ENCODE measurements around the gene YWHAE.

The YWHAE gene

DNA sequence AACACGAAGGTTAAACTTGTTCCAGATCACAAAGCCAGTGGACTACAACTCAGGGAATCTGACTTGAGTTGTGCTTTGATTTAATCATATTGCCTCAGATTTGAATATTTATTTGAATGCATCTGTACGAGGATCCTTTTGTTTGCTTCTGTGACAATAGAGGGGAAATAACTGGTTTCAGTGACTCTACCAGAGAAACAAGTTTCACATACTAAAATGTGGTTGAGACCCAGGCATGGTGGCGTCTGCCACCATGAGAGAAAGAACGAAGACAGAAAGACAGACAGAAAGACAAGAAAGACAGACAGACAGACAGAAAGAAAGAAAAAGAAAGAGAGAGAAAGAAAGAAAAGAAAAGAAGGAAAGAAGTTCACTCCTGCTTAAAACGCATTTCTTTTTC, 24.0 kb downstream of the YWHAE start:
- peak overlapping the region; percentile 16; the same call in 1 of the 2 replicates for H3K27ac ChIP-seq

DNA sequence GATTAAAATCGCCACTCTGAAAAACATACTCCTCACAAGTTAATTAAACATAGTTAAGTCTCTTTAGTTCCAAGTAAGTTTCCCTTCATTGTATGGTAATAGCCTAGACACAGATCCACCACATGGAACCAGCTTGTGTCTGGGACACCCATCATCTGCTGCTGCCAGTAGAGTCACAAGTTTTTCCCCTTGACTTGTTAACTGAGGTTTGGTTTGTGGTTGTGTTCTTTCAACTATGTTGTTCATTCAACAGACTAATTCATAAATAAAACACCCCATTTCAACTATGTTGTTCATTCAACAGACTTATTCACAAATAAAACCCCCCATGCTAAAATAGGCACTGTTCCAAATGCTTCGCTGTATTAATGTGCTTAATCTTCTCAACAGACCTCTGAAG, 24.4 kb downstream of the YWHAE start:
- H3K27ac ChIP-seq, result no peak overlapping the region; the same call in 1 of the 2 replicates
- TF ChIP-seq, protein P1, sequence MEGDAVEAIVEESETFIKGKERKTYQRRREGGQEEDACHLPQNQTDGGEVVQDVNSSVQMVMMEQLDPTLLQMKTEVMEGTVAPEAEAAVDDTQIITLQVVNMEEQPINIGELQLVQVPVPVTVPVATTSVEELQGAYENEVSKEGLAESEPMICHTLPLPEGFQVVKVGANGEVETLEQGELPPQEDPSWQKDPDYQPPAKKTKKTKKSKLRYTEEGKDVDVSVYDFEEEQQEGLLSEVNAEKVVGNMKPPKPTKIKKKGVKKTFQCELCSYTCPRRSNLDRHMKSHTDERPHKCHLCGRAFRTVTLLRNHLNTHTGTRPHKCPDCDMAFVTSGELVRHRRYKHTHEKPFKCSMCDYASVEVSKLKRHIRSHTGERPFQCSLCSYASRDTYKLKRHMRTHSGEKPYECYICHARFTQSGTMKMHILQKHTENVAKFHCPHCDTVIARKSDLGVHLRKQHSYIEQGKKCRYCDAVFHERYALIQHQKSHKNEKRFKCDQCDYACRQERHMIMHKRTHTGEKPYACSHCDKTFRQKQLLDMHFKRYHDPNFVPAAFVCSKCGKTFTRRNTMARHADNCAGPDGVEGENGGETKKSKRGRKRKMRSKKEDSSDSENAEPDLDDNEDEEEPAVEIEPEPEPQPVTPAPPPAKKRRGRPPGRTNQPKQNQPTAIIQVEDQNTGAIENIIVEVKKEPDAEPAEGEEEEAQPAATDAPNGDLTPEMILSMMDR (IDR thresholded peaks at IDR 0.05), result no peak
- TF ChIP-seq ZFX (IDR thresholded peaks at IDR 0.05; ENCODE audit: borderline replicate concordance), result no peak

More for the DNA sequence above, 24.0 kb downstream of the YWHAE start:
- TF ChIP-seq, protein P1 (IDR thresholded peaks at IDR 0.05), result no peak
- TF ChIP-seq ZFX (IDR thresholded peaks at IDR 0.05; ENCODE audit: borderline replicate concordance), result no peak

DNA sequence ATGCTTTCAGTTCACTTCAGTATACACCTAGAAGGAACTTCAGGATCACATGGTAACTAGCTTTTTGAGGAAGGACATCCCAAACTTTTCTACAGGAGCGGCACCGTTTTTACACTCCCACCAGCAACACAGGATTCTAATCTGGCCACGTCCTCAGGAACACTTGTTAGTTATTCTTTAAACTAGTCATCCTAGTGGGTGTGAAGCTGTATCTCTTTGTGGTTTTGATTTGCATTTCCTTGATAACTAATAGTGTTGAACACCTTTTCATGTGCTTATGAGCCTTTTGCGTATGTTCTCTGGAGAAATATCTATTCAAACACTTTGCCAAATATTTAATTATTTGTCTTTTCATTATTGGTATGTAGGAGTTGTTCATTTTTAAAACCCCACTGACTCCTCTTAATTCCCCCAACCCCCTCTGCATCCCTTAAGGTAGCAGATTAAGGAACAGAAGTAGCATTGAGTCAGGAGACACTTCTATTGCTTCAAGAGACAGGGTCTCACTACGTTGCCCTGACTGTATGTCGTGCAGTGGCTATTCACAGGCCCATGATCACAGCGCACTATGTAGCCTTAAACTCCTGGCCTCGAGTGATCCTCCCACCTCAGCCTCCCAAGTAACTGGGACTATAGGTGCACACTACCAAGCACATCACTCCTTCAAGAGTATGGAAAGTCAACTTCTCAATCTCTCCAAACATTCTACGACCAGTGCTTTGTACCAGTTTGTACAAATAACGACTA, 25.4 kb downstream of the YWHAE start:
- H3K27ac ChIP-seq, result peak overlapping the region; percentile 30; the same call in 1 of the 2 replicates
- TF ChIP-seq, protein P1 (IDR thresholded peaks at IDR 0.05), result no peak
- TF ChIP-seq ZFX (IDR thresholded peaks at IDR 0.05; ENCODE audit: borderline replicate concordance), result no peak

DNA sequence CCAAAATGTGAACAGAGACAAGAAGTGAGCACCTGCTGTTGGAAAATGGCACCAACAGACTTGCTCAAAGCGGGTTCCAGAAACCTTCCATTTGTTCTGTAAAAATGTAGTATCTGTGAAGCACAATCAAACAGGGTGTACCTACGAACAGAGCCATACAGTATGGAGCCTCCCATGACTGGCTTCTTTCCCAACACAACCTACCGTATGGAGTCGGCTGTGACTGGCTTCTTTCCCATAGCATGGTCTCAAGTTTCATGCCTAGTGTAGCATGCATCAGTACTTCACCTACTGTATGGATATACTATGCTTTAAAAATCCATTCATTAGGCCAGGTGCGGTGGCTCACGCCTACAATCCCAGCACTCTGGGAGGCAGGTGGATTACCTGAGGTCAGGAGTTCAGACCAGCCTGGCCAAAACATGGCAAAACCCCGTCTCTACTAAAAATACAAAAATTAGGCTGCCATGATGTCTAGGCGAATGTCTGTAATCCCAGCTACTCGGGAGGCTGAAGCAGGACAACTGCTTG, 26.2 kb downstream of the YWHAE start:
- no peak for TF ChIP-seq ZFX (IDR thresholded peaks at IDR 0.05; ENCODE audit: borderline replicate concordance)
- TF ChIP-seq, protein P1 (IDR thresholded peaks at IDR 0.05), result no peak
- peak overlapping the region; percentile 30; the same call in 1 of the 2 replicates for H3K27ac ChIP-seq

DNA sequence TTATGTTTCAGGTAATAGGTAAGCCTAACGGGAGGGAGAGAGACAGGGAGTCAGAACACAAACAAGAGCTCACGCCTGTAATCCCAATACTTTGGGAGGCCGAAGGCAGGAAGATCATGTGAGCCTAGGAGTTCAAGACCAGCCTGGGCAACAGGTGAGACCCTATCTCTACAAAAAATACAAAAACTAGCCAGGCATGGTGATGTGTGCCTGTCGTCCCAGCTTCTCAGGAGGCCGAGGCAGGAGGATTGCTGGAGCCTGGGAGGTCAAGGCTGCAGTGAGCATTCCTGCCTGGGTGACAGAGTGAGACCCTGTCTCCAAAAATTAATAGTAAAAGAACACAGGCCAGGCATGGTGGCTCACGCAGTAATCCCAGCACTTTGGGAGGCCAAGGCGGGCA, 27.4 kb downstream of the YWHAE start:
- H3K27ac ChIP-seq, result no peak overlapping the region

DNA sequence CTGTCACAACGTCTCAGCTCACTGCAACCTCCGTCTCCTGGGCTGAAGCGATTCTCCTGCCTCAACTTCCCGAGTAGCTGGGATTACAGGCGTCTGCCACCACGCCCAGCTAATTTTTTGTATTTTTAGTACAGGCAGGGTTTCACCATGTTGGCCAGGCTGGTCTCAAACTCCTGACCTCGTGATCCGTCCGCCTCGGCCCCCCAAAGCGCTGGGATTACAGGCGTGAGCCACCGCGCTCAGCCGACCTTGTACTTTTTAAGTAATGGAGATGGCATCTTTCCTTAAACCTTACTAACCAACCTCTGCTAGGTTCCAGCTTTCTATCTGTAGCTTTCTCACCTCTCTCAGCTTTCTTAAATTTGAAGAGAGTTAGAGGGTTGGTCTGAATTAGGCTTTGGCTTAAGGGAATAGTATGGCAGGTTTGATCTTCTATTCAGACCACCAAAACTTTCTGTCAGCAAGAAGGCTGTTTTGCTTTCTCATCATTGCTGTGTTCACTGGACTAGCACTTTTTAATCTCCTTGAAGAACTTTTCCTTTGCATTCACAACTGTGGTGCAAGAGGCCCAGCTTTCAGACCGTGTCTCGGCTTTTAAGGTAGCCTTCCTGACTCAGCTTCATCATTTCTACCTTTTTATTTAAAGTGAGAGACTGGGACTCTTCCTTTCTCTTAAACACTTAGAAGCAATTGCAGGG, 28.0 kb downstream of the YWHAE start:
- TF ChIP-seq ZFX (IDR thresholded peaks at IDR 0.05; ENCODE audit: borderline replicate concordance), result no peak
- TF ChIP-seq, protein P1 (IDR thresholded peaks at IDR 0.05), result no peak
- H3K27ac ChIP-seq, result no peak overlapping the region

More for the DNA sequence above, 27.4 kb downstream of the YWHAE start:
- TF ChIP-seq, protein P1 (IDR thresholded peaks at IDR 0.05), result no peak
- no peak for TF ChIP-seq ZFX (IDR thresholded peaks at IDR 0.05; ENCODE audit: borderline replicate concordance)
